Left hindlimb (tissue), 1 donor: Measurements from ENCODE around the gene CSNK1D.

Experiments
- DNase-seq: peaks from one replicate; pipeline ENCODE4 v3.0.0-alpha.2; 2018

The CSNK1D gene

DNA sequence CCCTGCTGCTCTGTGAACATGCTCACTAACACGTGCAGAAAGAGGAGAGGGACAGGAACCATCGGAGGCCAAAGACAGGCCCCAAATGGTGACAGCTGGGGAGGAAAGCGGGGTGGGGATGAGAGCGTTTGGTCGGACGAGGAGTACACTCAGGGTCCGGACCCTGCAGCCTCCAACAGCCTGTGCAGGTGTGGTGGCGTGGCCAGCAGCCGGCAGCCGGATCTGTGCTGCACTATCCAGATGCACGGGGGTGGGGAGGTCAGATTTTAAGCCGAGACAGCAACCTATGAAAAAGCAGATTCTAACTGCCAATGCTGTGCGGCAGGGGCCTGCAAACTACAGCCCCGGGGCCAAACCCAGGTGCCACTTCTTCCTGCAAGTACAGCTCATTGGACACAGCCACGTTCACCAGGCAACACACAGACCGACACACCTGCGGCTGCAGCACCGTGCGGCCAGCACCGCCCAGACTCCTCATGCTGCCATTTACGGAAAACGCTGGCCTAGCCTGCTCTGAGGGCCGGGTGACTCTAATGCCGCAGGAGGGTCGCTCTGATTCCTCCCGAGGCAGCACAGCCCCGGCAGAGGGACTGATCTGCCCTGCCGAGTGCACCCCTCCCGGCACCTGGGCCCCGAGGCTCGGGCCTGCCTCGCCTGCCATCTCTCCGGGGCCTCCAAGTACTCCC is 23.5 kb downstream of the CSNK1D start:
- DNase-seq, result no peak

DNA sequence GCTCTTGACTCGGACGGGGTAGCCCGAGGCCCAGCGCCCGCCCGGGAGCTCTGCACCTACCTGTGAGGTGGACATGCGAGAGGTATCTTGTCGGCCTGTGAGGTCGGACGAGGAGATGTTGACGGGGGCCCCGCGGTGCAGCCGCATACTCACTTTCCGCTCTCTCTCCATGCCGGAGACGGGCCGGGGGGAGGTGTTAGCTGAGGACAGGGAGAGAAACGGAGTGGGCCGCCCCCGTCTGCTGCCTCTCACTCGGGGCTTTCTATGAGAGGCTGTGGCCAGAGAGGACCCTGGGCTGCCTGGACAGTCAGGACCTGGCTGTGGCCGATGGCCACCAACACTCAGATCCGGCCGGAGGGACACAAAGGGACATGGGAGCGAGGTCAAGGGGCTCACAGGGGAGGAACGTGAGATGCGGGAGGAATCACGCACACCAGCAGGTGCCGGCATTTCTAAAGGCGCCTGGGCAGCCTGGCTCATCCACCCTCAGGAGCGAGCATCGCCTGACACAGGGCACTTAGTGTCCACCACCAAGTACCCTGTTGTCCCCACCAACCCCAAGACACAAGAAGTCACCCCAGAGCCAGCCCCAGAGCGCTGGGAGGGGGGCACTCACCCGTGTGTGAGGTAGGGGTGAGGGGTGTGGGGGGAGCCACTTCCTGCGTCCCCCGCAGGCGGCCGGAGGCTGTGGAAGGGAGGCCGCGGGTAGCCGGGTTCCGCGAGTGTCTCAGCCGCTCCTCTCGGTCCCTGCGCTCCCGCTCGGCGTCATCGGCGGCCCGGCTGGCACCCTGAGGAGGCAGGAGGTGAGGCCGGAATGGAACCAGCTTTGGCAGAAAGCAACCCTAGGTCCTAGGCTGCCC is 24.5 kb downstream of the CSNK1D start:
- DNase-seq, result no peak

- no peak for DNase-seq
Measured at GRCh38 chr17:82247856-82248671, 25.4 kb downstream of the CSNK1D start.

- DNase-seq, result peak; percentile 23
Measured at GRCh38 chr17:82247182-82247823, 26.2 kb downstream of the CSNK1D start.

GRCh38 chr17:82246365-82247181 is 26.9 kb downstream of the CSNK1D start:
- peak; percentile 24 for DNase-seq

DNA sequence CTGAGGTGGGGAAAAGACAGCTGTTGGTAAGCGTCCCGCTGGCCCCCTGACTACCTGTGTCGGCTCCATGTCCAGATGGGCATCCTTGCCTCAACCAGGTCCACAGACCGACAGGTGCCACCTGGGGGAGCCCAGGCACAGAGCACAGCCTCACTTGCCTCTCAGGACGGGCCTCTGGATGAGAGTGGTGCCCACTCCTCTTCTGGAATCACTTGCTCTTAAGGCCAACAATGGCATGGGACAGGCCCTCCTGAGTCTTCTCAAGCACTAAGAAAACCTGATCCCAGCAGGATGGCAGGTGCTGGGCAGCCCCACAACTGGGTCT is 27.5 kb downstream of the CSNK1D start:
- DNase-seq, result no peak

DNA sequence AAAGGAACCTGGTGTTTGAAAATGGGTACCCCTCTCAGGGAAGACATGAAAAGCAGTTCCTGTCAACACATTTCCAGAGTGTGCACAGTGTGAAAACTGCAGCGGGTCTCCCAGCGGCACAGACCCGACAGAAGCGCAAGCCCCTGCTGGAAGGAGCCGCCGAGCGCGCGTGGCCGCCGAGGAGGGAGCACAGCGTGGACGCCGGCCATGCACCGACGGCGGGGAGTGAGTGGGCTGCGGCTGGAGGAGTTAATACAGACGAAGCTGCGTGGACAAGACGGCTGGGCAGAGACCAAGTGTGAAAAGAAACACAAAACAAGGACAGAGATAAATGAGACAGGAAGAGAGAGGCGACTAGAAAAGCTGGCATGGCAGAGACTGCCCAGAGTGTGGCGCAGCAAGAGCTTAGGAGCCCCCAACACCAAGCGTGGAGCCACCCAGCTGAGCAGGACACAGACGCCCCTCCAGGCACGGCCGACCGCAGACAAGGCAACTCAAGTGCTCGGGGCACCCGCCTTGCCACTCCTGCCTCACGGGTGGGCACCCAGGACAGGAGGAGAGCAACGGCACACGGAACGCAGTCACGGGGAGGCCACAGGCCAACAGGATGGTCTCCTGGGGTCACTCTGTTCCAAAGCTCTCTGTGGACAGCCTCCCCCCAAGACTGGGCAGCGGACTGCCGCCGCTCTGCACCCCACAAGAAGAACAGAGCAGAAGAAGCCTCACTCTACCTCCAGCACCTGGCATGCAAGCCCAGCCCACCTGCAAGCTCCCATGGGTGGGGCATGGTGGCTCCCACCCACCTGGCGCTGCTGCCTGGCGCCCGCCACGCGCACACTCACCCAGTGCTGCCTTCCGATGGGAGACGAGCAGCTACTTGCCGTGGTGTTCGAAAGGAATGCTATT is 28.1 kb downstream of the CSNK1D start:
- no peak for DNase-seq

GRCh38 chr17:82244413-82245133 is 28.9 kb downstream of the CSNK1D start:
- DNase-seq, result peak; percentile 33

GRCh38 chr17:82243648-82244412 is 29.7 kb downstream of the CSNK1D start:
- peak; percentile 23 for DNase-seq

DNA sequence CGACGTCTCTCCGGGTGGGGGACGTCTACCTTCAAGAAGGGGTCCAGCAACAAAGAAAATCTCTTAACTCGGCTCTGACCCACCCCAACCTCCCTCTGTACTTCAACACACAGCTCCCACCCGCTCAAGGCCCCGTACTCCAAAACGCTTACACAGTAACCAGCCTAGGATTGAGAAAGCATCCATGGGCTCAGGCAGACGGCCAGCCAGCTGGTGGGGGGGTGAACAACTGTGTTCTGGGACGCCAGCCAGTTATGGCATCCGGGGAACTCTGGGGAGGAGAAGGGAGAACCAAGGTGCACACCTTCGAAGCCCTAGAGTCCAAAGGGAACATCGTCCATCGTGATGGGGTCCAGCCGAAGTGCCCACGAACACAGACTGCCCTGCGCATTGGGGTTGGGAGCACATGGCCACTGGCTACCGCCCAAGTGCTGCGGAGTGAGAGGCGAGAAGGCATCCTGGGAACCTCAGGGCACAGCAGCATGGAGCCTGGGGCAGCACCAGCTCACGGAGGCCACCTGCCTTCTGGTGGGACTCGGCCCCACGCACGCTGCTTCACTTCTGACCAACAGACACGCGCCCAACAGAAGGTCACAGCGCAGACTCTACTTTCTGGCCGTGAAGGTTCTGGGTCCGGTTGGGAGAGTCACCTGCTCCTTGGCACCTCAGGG is 30.4 kb downstream of the CSNK1D start:
- peak; percentile 84 for DNase-seq

DNA sequence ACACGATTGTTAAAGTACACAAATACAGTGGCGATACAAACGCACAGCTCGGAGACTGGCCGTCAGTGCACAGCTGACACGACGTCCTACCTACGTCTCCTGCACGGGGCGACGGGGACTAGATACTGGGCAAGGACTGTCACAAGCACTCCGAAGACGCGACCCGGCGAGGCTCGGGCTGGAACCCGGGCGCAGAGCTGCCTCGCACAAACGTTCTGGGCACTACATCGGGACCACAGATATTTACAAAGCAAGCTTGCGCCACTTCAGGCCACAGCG is 30.9 kb downstream of the CSNK1D start:
- no peak for DNase-seq

GRCh38 chr17:82241926-82242697 is 31.4 kb downstream of the CSNK1D start:
- DNase-seq, result peak; percentile 53

GRCh38 chr17:82241183-82241925 is 32.1 kb downstream of the CSNK1D start:
- peak; percentile 79 for DNase-seq

GRCh38 chr17:82240506-82241182 is 32.9 kb downstream of the CSNK1D start:
- DNase-seq, result peak; percentile 33

DNA sequence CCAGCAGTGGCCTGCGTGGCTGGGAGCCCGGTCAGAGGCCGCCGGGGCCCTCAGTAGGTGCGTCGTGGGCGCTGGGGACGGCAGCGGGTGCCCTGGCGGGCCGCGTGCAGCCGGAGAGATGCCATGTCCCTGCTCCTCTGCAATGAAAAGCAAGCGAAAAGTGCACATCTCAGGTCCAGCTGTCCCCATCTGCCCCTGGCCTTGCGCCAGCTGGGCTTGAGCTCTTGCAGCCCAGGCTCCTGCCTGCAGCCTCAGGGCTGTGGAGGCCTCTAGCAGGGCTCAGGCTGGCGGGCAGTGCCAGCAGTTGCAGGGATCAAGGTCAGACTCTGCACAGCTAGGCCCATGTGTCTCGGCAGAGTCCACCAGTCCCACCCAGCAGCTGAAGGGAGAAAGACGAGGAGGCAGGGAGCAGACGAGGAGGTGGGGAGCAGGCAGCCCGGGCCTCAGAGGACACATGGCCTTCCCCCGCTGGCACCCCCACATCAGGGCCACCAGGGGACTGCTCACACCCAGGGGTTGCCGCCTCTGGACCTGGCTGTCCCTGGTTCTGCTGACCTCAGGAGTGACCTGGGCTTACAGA is 33.5 kb downstream of the CSNK1D start:
- peak; percentile 72 for DNase-seq

DNA sequence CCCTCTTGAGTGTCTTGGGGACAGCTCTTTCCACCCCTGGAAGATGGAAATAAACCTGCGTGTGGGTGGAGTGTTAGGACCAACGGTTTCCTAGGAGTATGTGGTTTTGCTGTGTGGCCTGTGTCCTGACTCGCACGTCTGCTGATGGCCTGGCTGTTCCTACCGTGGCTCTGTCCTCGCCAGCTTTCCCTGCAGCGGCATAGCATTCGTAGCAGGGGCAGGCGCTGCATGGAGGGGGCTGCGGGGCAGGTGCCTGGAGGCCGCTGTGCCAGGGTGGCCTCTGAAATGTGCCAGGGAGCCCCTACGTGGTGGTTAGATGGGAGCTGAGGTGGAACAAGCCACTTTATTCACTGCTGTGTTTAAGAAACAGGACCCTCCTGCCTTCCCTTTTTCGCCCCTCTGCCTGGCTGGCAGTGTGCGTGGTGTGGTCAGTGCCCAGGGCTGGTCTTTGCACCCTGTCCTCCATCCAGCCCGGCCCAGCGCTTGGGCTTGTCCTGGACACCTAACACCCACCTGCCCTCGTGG is 34.0 kb downstream of the CSNK1D start:
- no peak for DNase-seq
